ENCODE results near the gene LMNB1.

DNA sequence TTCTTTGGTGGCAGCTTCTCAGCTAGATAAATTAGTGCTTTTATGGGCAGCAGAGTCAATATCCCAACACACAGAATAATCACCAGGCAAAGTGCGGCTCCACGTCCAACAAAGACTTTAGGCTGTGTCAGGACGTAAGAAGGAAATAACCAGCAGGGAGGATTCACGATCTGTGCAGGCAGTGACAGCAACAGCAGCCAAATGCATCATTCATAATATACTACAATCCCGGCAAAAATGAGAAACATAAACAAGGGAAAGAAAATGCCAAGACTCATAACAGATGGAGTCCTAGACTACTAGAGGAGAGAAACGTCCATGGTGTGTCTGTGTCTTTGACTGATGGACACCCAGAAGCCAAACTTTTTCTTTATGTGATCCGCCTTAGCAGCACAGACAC, 100.7 kb downstream of the LMNB1 start:
- TF ChIP-seq, protein P1, sequence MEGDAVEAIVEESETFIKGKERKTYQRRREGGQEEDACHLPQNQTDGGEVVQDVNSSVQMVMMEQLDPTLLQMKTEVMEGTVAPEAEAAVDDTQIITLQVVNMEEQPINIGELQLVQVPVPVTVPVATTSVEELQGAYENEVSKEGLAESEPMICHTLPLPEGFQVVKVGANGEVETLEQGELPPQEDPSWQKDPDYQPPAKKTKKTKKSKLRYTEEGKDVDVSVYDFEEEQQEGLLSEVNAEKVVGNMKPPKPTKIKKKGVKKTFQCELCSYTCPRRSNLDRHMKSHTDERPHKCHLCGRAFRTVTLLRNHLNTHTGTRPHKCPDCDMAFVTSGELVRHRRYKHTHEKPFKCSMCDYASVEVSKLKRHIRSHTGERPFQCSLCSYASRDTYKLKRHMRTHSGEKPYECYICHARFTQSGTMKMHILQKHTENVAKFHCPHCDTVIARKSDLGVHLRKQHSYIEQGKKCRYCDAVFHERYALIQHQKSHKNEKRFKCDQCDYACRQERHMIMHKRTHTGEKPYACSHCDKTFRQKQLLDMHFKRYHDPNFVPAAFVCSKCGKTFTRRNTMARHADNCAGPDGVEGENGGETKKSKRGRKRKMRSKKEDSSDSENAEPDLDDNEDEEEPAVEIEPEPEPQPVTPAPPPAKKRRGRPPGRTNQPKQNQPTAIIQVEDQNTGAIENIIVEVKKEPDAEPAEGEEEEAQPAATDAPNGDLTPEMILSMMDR (IDR thresholded peaks at IDR 0.05; ENCODE audit: insufficient read depth, low read length), result no peak
- no peak for TF ChIP-seq POLR2AphosphoS5 (IDR thresholded peaks at IDR 0.05; ENCODE audit: low read depth)
- TF ChIP-seq, protein P2, sequence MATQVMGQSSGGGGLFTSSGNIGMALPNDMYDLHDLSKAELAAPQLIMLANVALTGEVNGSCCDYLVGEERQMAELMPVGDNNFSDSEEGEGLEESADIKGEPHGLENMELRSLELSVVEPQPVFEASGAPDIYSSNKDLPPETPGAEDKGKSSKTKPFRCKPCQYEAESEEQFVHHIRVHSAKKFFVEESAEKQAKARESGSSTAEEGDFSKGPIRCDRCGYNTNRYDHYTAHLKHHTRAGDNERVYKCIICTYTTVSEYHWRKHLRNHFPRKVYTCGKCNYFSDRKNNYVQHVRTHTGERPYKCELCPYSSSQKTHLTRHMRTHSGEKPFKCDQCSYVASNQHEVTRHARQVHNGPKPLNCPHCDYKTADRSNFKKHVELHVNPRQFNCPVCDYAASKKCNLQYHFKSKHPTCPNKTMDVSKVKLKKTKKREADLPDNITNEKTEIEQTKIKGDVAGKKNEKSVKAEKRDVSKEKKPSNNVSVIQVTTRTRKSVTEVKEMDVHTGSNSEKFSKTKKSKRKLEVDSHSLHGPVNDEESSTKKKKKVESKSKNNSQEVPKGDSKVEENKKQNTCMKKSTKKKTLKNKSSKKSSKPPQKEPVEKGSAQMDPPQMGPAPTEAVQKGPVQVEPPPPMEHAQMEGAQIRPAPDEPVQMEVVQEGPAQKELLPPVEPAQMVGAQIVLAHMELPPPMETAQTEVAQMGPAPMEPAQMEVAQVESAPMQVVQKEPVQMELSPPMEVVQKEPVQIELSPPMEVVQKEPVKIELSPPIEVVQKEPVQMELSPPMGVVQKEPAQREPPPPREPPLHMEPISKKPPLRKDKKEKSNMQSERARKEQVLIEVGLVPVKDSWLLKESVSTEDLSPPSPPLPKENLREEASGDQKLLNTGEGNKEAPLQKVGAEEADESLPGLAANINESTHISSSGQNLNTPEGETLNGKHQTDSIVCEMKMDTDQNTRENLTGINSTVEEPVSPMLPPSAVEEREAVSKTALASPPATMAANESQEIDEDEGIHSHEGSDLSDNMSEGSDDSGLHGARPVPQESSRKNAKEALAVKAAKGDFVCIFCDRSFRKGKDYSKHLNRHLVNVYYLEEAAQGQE (IDR thresholded peaks at IDR 0.05; ENCODE audit: insufficient replicate concordance, low read depth), result no peak
